ENCODE data around the gene ZNF821. TPM values are rescaled to one million over a fixed set of nuclear protein-coding genes. Genes with fewer than 3 reads are reported as not detected.

Gene ZNF821
- total and polyA plus RNA-seq, 10 donors = 7.9 to 15.9 (median 10.4) TPM

DNA sequence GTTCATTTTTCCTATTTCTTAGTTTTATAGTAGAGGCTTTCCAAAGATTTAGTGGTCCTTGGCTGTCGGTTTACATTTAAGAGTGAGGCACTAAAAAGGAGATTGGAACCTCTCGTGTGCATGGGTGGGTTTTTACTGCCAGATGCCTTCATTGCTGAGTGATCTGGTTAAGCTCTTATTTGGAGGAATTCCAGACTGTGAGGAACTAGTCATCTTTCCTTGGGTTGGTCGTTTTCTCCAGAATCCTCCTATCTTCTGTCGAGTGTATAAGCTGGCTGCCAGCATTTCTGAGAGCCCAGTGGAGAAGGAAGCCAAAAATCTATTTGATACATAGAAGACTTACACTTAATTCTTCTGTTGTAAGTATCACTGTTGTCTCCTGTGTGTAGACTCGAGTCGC lies 33.9 kb upstream of the ZNF821 start:
- Histone ChIP-seq H3K9me3 (peaks cover 0 to 8% (median 3%) of the 10 kb centered on the region in 8 donors), H3K36me3 (peaks cover 5 to 89% (median 69%) of the 10 kb centered on the region in 6 donors), H3K4me1 (peaks cover 15 to 72% (median 59%) of the 10 kb centered on the region in 6 donors), H3K27ac (peak overlapping the region in 1 of 8 donors; percentile 50), H3K4me3 (no peak overlapping the region), H3K27me3 (replicated peaks in 1 of 7) (no peaks in the 10 kb centered on the region)
- TF ChIP-seq POLR2AphosphoS5 (IDR thresholded peaks at IDR 0.05) = no peak
- TF ChIP-seq POLR2A (IDR thresholded peaks at IDR 0.05) = no peak
- TF ChIP-seq, protein P1, sequence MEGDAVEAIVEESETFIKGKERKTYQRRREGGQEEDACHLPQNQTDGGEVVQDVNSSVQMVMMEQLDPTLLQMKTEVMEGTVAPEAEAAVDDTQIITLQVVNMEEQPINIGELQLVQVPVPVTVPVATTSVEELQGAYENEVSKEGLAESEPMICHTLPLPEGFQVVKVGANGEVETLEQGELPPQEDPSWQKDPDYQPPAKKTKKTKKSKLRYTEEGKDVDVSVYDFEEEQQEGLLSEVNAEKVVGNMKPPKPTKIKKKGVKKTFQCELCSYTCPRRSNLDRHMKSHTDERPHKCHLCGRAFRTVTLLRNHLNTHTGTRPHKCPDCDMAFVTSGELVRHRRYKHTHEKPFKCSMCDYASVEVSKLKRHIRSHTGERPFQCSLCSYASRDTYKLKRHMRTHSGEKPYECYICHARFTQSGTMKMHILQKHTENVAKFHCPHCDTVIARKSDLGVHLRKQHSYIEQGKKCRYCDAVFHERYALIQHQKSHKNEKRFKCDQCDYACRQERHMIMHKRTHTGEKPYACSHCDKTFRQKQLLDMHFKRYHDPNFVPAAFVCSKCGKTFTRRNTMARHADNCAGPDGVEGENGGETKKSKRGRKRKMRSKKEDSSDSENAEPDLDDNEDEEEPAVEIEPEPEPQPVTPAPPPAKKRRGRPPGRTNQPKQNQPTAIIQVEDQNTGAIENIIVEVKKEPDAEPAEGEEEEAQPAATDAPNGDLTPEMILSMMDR (IDR thresholded peaks at IDR 0.05 in 8 of 11, conservative IDR thresholded peaks at IDR 0.05 in 3 of 11) = no peak
- DNase-seq = no peak
- intact Hi-C loops (cut with DNase I; ENCODE audit: low total_unique reads) = no loop called here
- 87 to 92% (median 91%) methylated on average over 6 of the region's 6 CpGs for WGBS, 5 donors

DNA sequence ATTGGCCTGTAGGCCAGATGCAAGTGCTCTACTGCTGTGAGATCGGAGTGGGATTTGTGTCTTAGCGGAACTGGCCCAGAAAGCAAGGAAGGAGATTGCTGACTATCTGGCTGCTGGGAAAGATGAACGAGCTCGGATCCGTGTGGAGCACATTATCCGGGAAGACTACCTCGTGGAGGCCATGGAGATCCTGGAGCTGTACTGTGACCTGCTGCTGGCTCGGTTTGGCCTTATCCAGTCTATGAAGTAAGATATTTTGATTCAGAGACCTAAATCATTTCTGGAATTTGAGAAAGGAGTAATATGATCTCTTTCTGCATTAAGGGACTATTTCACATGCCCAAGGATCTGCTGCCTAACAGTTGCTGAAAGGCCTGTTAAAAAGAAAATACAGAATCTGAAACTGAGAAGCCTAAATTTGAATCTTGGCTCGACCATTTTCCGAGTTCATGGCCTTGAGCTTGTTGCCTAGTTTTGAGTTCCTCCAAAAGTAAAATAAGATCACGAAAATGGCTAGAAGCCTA lies 32.5 kb upstream of the ZNF821 start:
- no peak for DNase-seq
- Histone ChIP-seq H3K27me3 (replicated peaks in 1 of 7) (no peaks in the 10 kb centered on the region), H3K27ac (peak overlapping the region in 3 of 8 donors; percentile 28 to 50 (median 31)), H3K4me3 (no peak overlapping the region), H3K36me3 (peaks cover 2 to 89% (median 54%) of the 10 kb centered on the region in 6 donors), H3K4me1 (peaks cover 19 to 84% (median 72%) of the 10 kb centered on the region in 6 donors), H3K9me3 (peaks cover 0 to 8% (median 3%) of the 10 kb centered on the region in 8 donors)
- 80 to 90% (median 84%) methylated on average over 10 to 11 of the region's 11 CpGs for WGBS, 5 donors
- intact Hi-C loops (cut with DNase I; ENCODE audit: low total_unique reads) = no loop called here
- no peak for TF ChIP-seq POLR2A (IDR thresholded peaks at IDR 0.05)
- TF ChIP-seq, protein P1 (IDR thresholded peaks at IDR 0.05 in 8 of 11, conservative IDR thresholded peaks at IDR 0.05 in 3 of 11) = no peak
- TF ChIP-seq POLR2AphosphoS5 (IDR thresholded peaks at IDR 0.05) = no peak

DNA sequence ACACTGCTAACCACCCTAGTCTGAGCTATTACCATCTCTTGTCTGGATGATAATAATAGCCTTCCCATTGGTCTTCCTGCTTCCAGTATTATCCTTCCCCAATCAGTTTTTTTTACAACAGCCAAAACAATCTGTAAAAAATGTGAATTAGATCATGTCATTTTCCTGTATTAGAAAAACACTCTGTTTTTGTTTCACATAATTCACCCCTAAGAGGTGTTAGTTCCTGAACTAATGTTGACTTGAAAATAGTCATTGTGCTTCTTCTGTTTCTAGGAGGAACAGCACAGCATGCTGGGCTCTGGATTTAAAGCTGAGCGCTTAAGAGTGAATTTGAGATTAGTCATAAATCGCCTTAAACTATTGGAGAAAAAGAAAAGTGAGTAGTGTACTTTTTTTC lies 31.4 kb upstream of the ZNF821 start:
- no peak for DNase-seq
- H3K4me1 ChIP-seq = peaks cover 20 to 95% (median 81%) of the 10 kb centered on the region in 6 donors
- H3K9me3 ChIP-seq = peaks cover 0 to 8% (median 3%) of the 10 kb centered on the region in 8 donors
- 88 to 99% (median 90%) methylated on average over 2 of the region's 2 CpGs for WGBS, 5 donors
- TF ChIP-seq, protein P1 (IDR thresholded peaks at IDR 0.05 in 8 of 11, conservative IDR thresholded peaks at IDR 0.05 in 3 of 11) = no peak
- TF ChIP-seq POLR2AphosphoS5 (IDR thresholded peaks at IDR 0.05) = no peak
- TF ChIP-seq POLR2A (IDR thresholded peaks at IDR 0.05) = no peak
- peaks cover 0 to 78% (median 43%) of the 10 kb centered on the region in 6 donors for H3K36me3 ChIP-seq
- intact Hi-C loops (cut with DNase I; ENCODE audit: low total_unique reads) = no loop called here
- H3K4me3 ChIP-seq = no peak overlapping the region
- H3K27ac ChIP-seq = peak overlapping the region in 2 of 8 donors; percentile 31 to 50
- no peaks in the 10 kb centered on the region for H3K27me3 ChIP-seq (replicated peaks in 1 of 7)

DNA sequence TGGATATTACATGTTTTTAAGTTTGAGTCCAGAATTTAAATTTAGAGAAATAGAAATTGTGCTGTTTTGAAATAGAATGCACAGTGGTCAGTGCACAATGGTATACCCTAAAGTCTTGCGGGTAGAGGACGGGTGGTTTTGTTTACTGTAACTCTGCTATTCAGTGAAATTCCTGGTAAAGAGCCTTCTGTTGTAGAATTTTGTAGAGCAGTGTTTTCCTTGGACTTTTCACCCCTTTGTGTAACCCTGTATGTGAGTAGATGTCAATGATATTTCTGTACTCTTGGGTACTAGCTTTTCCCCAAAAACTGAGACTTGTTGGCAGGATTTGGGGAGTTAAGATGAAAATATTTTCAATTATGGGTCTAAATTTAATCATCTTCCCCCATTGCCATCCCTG lies 30.8 kb upstream of the ZNF821 start:
- Histone ChIP-seq H3K36me3 (peaks cover 0 to 73% (median 38%) of the 10 kb centered on the region in 6 donors), H3K9me3 (peaks cover 0 to 7% (median 3%) of the 10 kb centered on the region in 8 donors), H3K4me1 (peaks cover 20 to 100% (median 84%) of the 10 kb centered on the region in 6 donors), H3K27ac (peak overlapping the region in 2 of 8 donors; percentile 2 to 31), H3K4me3 (no peak overlapping the region), H3K27me3 (replicated peaks in 1 of 7) (no peaks in the 10 kb centered on the region)
- 68 to 87% (median 76%) methylated on average over 2 of the region's 2 CpGs for WGBS, 5 donors
- no peak for TF ChIP-seq POLR2A (IDR thresholded peaks at IDR 0.05)
- TF ChIP-seq POLR2AphosphoS5 (IDR thresholded peaks at IDR 0.05) = no peak
- TF ChIP-seq, protein P1 (IDR thresholded peaks at IDR 0.05 in 8 of 11, conservative IDR thresholded peaks at IDR 0.05 in 3 of 11) = no peak
- DNase-seq = no peak
- intact Hi-C loops (cut with DNase I; ENCODE audit: low total_unique reads) = no loop called here
